ENCODE results near the gene RAB5A.

- no peak for TF ChIP-seq CTCF (IDR thresholded peaks at IDR 0.05)
- TF ChIP-seq TAF1 (IDR thresholded peaks at IDR 0.05; ENCODE audit: borderline replicate concordance, low read depth, low read length): no peak
- no peak for TF ChIP-seq EP300 (IDR thresholded peaks at IDR 0.05; ENCODE audit: borderline replicate concordance in 1 of 2, low read depth in 1 of 2, low read length in 1 of 2)
- TF ChIP-seq EZH2phosphoT487 (IDR thresholded peaks at IDR 0.05; ENCODE audit: borderline replicate concordance, low read depth): no peak
Observed at GRCh38 chr3:19948226-19948591, 1.3 kb downstream of the RAB5A start.

All from SK-N-SH (cell line).